ENCODE results near the gene TECR. TPM values are rescaled to one million over a fixed set of nuclear protein-coding genes. Genes with fewer than 3 reads are reported as not detected.

Gene TECR
- total and polyA plus RNA-seq, 2 of the 13 experiments (the other 11 are each of a cell fraction or from before 2014, with no cell fraction given), result 54.9 to 121 TPM

DNA sequence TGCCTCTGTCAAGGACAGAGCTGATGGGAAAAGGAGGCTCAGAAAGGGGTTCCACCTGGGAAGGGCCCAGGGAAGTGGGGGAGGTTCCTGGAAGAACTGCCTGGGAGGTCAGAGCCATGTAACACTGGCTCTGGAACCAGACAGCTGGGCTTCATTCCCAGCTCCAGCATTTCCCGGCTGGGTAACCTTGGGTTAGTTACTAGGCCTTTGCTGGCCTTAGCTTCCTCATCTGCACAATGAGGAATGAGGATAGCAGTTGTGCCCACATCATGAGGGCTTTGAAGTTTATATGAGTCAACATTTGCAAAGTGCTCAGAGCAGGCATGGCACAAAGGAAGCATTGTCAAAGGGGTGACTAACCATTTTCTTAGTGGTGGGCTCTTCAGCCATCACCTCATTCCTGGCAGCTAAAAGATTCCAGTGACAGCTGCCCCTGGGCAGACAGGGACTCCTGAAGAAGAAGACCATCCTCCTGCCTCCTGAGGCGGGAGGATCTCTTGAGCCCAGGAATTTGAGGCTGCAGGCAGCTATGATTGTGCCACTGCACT, 9.5 kb upstream of the TECR start (continued):
- TF ChIP-seq SOX6 (IDR thresholded peaks at IDR 0.05), result no peak
- peak; percentile 81; the same call in 1 of the 2 replicates for TF ChIP-seq SOX6 (CRISPR knock-in tag; IDR thresholded peaks at IDR 0.05)
- TF ChIP-seq ZNF720 (CRISPR knock-in tag; IDR thresholded peaks at IDR 0.05), result no peak
- 0 out of 2 replicates have a peak, but pooled peaks have one; percentile 9 for TF ChIP-seq NKX3-1 (CRISPR knock-in tag; IDR thresholded peaks at IDR 0.05)
- TF ChIP-seq FOXP4 (CRISPR knock-in tag; IDR thresholded peaks at IDR 0.05), result peak; percentile 21; the same call in 1 of the 2 replicates
- peak; percentile 67; the same call in 1 of the 2 replicates for TF ChIP-seq CREM (IDR thresholded peaks at IDR 0.05)
- TF ChIP-seq CREM (CRISPR knock-in tag; IDR thresholded peaks at IDR 0.05), result no peak
- TF ChIP-seq NFIB (CRISPR knock-in tag; IDR thresholded peaks at IDR 0.05; ENCODE audit: borderline replicate concordance), result no peak
- no peak; the same call in 1 of the 2 replicates for TF ChIP-seq NR2C2 (CRISPR knock-in tag; IDR thresholded peaks at IDR 0.05; ENCODE audit: borderline replicate concordance)
- no peak for TF ChIP-seq REXO4 (CRISPR knock-in tag; IDR thresholded peaks at IDR 0.05; ENCODE audit: borderline replicate concordance)
- no peak for TF ChIP-seq ZNF839 (CRISPR knock-in tag; IDR thresholded peaks at IDR 0.05; ENCODE audit: borderline replicate concordance)
- TF ChIP-seq, protein P1, sequence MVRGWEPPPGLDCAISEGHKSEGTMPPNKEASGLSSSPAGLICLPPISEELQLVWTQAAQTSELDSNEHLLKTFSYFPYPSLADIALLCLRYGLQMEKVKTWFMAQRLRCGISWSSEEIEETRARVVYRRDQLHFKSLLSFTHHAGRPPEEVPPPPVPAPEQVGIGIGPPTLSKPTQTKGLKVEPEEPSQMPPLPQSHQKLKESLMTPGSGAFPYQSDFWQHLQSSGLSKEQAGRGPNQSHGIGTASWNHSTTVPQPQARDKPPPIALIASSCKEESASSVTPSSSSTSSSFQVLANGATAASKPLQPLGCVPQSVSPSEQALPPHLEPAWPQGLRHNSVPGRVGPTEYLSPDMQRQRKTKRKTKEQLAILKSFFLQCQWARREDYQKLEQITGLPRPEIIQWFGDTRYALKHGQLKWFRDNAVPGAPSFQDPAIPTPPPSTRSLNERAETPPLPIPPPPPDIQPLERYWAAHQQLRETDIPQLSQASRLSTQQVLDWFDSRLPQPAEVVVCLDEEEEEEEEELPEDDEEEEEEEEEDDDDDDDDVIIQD (CRISPR knock-in tag; IDR thresholded peaks at IDR 0.05; ENCODE audit: low read depth), result peak; percentile 52
- TF ChIP-seq SCMH1 (CRISPR knock-in tag; IDR thresholded peaks at IDR 0.05; ENCODE audit: borderline replicate concordance), result no peak
- no peak for TF ChIP-seq HOXD1 (CRISPR knock-in tag; IDR thresholded peaks at IDR 0.05)
- no peak for TF ChIP-seq ZNF775 (CRISPR knock-in tag; IDR thresholded peaks at IDR 0.05; ENCODE audit: borderline replicate concordance)
- peak; percentile 43 for TF ChIP-seq GATAD1 (CRISPR knock-in tag; IDR thresholded peaks at IDR 0.05)
- TF ChIP-seq, protein P2, sequence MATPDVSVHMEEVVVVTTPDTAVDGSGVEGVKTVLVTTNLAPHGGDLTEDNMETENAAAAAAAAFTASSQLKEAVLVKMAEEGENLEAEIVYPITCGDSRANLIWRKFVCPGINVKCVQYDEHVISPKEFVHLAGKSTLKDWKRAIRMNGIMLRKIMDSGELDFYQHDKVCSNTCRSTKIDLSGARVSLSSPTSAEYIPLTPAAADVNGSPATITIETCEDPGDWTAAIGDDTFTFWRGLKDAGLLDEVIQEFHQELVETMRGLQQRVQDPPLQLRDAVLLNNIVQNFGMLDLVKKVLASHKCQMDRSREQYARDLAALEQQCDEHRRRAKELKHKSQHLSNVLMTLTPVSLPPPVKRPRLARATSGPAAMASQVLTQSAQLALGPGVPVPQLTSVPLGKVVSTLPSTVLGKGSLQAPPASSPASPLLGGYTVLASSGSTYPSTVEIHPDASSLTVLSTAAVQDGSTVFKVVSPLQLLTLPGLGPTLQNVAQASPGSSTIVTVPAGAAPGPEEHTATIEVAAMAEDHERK (CRISPR knock-in tag; IDR thresholded peaks at IDR 0.05; ENCODE audit: low read depth), result no peak
- TF ChIP-seq PAX8 (CRISPR knock-in tag; IDR thresholded peaks at IDR 0.05; ENCODE audit: borderline replicate concordance), result no peak
- no peak for TF ChIP-seq HES4 (CRISPR knock-in tag; IDR thresholded peaks at IDR 0.05; ENCODE audit: borderline replicate concordance)
- TF ChIP-seq ZFP41 (CRISPR knock-in tag; IDR thresholded peaks at IDR 0.05; ENCODE audit: borderline replicate concordance), result no peak
- TF ChIP-seq TOE1 (CRISPR knock-in tag; IDR thresholded peaks at IDR 0.05), result no peak
- TF ChIP-seq, protein P3, sequence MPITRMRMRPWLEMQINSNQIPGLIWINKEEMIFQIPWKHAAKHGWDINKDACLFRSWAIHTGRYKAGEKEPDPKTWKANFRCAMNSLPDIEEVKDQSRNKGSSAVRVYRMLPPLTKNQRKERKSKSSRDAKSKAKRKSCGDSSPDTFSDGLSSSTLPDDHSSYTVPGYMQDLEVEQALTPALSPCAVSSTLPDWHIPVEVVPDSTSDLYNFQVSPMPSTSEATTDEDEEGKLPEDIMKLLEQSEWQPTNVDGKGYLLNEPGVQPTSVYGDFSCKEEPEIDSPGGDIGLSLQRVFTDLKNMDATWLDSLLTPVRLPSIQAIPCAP (CRISPR knock-in tag; IDR thresholded peaks at IDR 0.05; ENCODE audit: low read depth), result no peak
- no peak; the same call in 1 of the 2 replicates for TF ChIP-seq KAT7 (CRISPR knock-in tag; IDR thresholded peaks at IDR 0.05; ENCODE audit: borderline replicate concordance)
- TF ChIP-seq ZNF552 (CRISPR knock-in tag; IDR thresholded peaks at IDR 0.05; ENCODE audit: borderline replicate concordance), result no peak
- TF ChIP-seq ARID2 (CRISPR knock-in tag; IDR thresholded peaks at IDR 0.05; ENCODE audit: borderline replicate concordance), result no peak
- TF ChIP-seq XBP1 (CRISPR knock-in tag; IDR thresholded peaks at IDR 0.05), result no peak
- TF ChIP-seq ADNP (CRISPR knock-in tag; IDR thresholded peaks at IDR 0.05), result no peak
